K562 (cell line): Measurements from ENCODE around the gene ZNF574. TPM values are rescaled to one million over a fixed set of nuclear protein-coding genes. Genes with fewer than 3 reads are reported as not detected.

Source experiments
- POLR2H ChIP-seq: IDR thresholded peaks from 2 replicates; pipeline ENCODE4 v1.6.1; 2016; ENCODE audit warnings: missing genetic modification characterization, low read depth, mild to moderate bottlenecking, control low read depth, missing compliant biosample characterization, moderate library complexity
- polyA plus RNA-seq, 8 experiments: library from polyadenylated mRNA; depleted of rRNA in 4 of 8; stranded (reverse) in 5 of 8; unstranded in 3 of 8; fragments of >200 nt; fragmentation: Nextera tagmentation in 2 of 8; fragmentation: Illumina TruSeq in 1 of 8; extraction: Ambion mirVana in 2 of 8; extraction: Trizol in 1 of 8; gene quantifications; 2 replicates each; pipeline versions ENCODE4 v1.2.1 to v1.2.3, GENCODE V29; 2011 to 2014; ENCODE audit warnings: inconsistent platforms in 1 of 8, missing spikeins in 1 of 8
- total RNA-seq, 7 experiments: library from RNA; depleted of rRNA in 6 of 7; stranded (reverse); fragments of >200 nt in 6 of 7; fragmentation: Illumina TruSeq in 2 of 7; extraction: Trizol in 2 of 7; gene quantifications; 2 replicates each; pipeline versions ENCODE4 v1.2.1 to v1.2.3, GENCODE V29; 2011 to 2021; ENCODE audit warnings: low replicate concordance in 1 of 7
- TF ChIP-seq, protein P1 (sequence below): fragments of 450-650 bp; IDR thresholded peaks from 2 replicates; pipeline ENCODE4 v1.6.1; 2016; ENCODE audit warnings: mild to moderate bottlenecking
- TF ChIP-seq, protein P2 (sequence below): fragments of 450-650 bp; IDR thresholded peaks from 2 replicates; pipeline ENCODE4 v1.6.1; 2016; ENCODE audit warnings: mild to moderate bottlenecking, moderate library complexity

ZNF574 gene
- total and polyA plus RNA-seq, 9 of the 15 experiments (the other 6 are each of a cell fraction or from before 2014, with no cell fraction given), result 0.24 to 20.7 (median 8.4) TPM

DNA sequence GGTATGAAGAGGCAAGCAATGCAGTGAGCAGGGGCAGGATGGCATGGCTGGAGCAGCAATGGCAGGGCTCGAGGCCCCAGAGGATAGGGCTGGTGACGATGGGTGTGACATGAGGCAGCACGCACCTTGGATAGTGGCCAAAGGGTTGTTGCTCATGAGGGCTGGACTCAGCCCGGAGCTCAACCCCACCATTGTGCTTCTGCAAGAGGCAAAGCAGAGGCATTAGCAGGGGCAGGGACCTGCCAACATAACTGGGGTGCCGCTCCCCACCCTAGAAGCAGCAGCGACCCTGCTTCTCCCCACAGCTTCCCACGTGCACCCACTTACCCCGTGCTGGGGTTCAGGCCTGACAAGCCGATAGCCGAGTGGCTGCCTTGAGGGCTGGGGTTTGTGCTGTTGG is 15.8 kb downstream of the ZNF574 start (continued):
- TF ChIP-seq, protein P1, sequence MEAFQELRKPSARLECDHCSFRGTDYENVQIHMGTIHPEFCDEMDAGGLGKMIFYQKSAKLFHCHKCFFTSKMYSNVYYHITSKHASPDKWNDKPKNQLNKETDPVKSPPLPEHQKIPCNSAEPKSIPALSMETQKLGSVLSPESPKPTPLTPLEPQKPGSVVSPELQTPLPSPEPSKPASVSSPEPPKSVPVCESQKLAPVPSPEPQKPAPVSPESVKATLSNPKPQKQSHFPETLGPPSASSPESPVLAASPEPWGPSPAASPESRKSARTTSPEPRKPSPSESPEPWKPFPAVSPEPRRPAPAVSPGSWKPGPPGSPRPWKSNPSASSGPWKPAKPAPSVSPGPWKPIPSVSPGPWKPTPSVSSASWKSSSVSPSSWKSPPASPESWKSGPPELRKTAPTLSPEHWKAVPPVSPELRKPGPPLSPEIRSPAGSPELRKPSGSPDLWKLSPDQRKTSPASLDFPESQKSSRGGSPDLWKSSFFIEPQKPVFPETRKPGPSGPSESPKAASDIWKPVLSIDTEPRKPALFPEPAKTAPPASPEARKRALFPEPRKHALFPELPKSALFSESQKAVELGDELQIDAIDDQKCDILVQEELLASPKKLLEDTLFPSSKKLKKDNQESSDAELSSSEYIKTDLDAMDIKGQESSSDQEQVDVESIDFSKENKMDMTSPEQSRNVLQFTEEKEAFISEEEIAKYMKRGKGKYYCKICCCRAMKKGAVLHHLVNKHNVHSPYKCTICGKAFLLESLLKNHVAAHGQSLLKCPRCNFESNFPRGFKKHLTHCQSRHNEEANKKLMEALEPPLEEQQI, result no peak
- no peak for TF ChIP-seq POLR2H (tag)
- TF ChIP-seq, protein P2, sequence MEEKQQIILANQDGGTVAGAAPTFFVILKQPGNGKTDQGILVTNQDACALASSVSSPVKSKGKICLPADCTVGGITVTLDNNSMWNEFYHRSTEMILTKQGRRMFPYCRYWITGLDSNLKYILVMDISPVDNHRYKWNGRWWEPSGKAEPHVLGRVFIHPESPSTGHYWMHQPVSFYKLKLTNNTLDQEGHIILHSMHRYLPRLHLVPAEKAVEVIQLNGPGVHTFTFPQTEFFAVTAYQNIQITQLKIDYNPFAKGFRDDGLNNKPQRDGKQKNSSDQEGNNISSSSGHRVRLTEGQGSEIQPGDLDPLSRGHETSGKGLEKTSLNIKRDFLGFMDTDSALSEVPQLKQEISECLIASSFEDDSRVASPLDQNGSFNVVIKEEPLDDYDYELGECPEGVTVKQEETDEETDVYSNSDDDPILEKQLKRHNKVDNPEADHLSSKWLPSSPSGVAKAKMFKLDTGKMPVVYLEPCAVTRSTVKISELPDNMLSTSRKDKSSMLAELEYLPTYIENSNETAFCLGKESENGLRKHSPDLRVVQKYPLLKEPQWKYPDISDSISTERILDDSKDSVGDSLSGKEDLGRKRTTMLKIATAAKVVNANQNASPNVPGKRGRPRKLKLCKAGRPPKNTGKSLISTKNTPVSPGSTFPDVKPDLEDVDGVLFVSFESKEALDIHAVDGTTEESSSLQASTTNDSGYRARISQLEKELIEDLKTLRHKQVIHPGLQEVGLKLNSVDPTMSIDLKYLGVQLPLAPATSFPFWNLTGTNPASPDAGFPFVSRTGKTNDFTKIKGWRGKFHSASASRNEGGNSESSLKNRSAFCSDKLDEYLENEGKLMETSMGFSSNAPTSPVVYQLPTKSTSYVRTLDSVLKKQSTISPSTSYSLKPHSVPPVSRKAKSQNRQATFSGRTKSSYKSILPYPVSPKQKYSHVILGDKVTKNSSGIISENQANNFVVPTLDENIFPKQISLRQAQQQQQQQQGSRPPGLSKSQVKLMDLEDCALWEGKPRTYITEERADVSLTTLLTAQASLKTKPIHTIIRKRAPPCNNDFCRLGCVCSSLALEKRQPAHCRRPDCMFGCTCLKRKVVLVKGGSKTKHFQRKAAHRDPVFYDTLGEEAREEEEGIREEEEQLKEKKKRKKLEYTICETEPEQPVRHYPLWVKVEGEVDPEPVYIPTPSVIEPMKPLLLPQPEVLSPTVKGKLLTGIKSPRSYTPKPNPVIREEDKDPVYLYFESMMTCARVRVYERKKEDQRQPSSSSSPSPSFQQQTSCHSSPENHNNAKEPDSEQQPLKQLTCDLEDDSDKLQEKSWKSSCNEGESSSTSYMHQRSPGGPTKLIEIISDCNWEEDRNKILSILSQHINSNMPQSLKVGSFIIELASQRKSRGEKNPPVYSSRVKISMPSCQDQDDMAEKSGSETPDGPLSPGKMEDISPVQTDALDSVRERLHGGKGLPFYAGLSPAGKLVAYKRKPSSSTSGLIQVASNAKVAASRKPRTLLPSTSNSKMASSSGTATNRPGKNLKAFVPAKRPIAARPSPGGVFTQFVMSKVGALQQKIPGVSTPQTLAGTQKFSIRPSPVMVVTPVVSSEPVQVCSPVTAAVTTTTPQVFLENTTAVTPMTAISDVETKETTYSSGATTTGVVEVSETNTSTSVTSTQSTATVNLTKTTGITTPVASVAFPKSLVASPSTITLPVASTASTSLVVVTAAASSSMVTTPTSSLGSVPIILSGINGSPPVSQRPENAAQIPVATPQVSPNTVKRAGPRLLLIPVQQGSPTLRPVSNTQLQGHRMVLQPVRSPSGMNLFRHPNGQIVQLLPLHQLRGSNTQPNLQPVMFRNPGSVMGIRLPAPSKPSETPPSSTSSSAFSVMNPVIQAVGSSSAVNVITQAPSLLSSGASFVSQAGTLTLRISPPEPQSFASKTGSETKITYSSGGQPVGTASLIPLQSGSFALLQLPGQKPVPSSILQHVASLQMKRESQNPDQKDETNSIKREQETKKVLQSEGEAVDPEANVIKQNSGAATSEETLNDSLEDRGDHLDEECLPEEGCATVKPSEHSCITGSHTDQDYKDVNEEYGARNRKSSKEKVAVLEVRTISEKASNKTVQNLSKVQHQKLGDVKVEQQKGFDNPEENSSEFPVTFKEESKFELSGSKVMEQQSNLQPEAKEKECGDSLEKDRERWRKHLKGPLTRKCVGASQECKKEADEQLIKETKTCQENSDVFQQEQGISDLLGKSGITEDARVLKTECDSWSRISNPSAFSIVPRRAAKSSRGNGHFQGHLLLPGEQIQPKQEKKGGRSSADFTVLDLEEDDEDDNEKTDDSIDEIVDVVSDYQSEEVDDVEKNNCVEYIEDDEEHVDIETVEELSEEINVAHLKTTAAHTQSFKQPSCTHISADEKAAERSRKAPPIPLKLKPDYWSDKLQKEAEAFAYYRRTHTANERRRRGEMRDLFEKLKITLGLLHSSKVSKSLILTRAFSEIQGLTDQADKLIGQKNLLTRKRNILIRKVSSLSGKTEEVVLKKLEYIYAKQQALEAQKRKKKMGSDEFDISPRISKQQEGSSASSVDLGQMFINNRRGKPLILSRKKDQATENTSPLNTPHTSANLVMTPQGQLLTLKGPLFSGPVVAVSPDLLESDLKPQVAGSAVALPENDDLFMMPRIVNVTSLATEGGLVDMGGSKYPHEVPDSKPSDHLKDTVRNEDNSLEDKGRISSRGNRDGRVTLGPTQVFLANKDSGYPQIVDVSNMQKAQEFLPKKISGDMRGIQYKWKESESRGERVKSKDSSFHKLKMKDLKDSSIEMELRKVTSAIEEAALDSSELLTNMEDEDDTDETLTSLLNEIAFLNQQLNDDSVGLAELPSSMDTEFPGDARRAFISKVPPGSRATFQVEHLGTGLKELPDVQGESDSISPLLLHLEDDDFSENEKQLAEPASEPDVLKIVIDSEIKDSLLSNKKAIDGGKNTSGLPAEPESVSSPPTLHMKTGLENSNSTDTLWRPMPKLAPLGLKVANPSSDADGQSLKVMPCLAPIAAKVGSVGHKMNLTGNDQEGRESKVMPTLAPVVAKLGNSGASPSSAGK, result peak; percentile 84
